ENCODE measurements around the gene RRP1. TPM values are rescaled to one million over a fixed set of nuclear protein-coding genes. Genes with fewer than 3 reads are reported as not detected.

Gene RRP1
- total and polyA plus RNA-seq, 2 of the 13 experiments (the other 11 are each of a cell fraction or from before 2014, with no cell fraction given), result 20.1 to 35.1 TPM

- no peak for TF ChIP-seq ZNF589 (CRISPR knock-in tag; conservative IDR thresholded peaks at IDR 0.05)
- no peak for TF ChIP-seq ZNF646 (CRISPR knock-in tag; IDR thresholded peaks at IDR 0.05)
- no peak; the same call in 1 of the 2 replicates for TF ChIP-seq ZNF703 (CRISPR knock-in tag; IDR thresholded peaks at IDR 0.05; ENCODE audit: borderline replicate concordance)
- TF ChIP-seq NFE2L2 (IDR thresholded peaks at IDR 0.05; ENCODE audit: low read length), result no peak
- TF ChIP-seq ZNF746 (CRISPR knock-in tag; IDR thresholded peaks at IDR 0.05), result no peak
- TF ChIP-seq, protein P1, sequence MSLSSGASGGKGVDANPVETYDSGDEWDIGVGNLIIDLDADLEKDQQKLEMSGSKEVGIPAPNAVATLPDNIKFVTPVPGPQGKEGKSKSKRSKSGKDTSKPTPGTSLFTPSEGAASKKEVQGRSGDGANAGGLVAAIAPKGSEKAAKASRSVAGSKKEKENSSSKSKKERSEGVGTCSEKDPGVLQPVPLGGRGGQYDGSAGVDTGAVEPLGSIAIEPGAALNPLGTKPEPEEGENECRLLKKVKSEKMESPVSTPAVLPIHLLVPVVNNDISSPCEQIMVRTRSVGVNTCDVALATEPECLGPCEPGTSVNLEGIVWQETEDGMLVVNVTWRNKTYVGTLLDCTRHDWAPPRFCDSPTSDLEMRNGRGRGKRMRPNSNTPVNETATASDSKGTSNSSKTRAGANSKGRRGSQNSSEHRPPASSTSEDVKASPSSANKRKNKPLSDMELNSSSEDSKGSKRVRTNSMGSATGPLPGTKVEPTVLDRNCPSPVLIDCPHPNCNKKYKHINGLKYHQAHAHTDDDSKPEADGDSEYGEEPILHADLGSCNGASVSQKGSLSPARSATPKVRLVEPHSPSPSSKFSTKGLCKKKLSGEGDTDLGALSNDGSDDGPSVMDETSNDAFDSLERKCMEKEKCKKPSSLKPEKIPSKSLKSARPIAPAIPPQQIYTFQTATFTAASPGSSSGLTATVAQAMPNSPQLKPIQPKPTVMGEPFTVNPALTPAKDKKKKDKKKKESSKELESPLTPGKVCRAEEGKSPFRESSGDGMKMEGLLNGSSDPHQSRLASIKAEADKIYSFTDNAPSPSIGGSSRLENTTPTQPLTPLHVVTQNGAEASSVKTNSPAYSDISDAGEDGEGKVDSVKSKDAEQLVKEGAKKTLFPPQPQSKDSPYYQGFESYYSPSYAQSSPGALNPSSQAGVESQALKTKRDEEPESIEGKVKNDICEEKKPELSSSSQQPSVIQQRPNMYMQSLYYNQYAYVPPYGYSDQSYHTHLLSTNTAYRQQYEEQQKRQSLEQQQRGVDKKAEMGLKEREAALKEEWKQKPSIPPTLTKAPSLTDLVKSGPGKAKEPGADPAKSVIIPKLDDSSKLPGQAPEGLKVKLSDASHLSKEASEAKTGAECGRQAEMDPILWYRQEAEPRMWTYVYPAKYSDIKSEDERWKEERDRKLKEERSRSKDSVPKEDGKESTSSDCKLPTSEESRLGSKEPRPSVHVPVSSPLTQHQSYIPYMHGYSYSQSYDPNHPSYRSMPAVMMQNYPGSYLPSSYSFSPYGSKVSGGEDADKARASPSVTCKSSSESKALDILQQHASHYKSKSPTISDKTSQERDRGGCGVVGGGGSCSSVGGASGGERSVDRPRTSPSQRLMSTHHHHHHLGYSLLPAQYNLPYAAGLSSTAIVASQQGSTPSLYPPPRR (CRISPR knock-in tag; IDR thresholded peaks at IDR 0.05; ENCODE audit: borderline replicate concordance), result no peak
- no peak for TF ChIP-seq TAF15 (IDR thresholded peaks at IDR 0.05; ENCODE audit: low read depth, low read length, poor library complexity, severe bottlenecking)
- TF ChIP-seq, protein P2, sequence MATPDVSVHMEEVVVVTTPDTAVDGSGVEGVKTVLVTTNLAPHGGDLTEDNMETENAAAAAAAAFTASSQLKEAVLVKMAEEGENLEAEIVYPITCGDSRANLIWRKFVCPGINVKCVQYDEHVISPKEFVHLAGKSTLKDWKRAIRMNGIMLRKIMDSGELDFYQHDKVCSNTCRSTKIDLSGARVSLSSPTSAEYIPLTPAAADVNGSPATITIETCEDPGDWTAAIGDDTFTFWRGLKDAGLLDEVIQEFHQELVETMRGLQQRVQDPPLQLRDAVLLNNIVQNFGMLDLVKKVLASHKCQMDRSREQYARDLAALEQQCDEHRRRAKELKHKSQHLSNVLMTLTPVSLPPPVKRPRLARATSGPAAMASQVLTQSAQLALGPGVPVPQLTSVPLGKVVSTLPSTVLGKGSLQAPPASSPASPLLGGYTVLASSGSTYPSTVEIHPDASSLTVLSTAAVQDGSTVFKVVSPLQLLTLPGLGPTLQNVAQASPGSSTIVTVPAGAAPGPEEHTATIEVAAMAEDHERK (CRISPR knock-in tag; IDR thresholded peaks at IDR 0.05; ENCODE audit: low read depth), result 0 out of 2 replicates have a peak, but pooled peaks have one; percentile 42
- TF ChIP-seq, protein P3, sequence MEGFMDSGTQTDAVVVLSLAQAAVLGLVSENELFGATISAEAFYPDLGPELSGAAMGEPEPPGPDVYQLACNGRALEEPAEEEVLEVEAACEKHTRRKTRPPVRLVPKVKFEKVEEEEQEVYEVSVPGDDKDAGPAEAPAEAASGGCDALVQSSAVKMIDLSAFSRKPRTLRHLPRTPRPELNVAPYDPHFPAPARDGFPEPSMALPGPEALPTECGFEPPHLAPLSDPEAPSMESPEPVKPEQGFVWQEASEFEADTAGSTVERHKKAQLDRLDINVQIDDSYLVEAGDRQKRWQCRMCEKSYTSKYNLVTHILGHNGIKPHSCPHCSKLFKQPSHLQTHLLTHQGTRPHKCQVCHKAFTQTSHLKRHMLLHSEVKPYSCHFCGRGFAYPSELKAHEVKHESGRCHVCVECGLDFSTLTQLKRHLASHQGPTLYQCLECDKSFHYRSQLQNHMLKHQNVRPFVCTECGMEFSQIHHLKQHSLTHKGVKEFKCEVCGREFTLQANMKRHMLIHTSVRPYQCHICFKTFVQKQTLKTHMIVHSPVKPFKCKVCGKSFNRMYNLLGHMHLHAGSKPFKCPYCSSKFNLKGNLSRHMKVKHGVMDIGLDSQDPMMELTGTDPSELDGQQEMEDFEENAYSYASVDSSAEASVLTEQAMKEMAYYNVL (CRISPR knock-in tag; IDR thresholded peaks at IDR 0.05; ENCODE audit: borderline replicate concordance), result no peak
- 0 out of 2 replicates have a peak, but pooled peaks have one; percentile 2 for TF ChIP-seq ZNF343 (CRISPR knock-in tag; IDR thresholded peaks at IDR 0.05)
Measured at GRCh38 chr21:43789276-43790009, at the start of gene RRP1 (continued).
